GM19438 (cell line): ENCODE results near the gene RASA2.

Experiments
- ATAC-seq: cut with Tn5 transposase; IDR thresholded peaks from one replicate; pipeline ENCODE4 v1.9.1; 2021; ENCODE audit warnings: low read depth; ENCODE audit not compliant: unreplicated experiment

Gene RASA2

GRCh38 chr3:141486746-141487520 is at the start of gene RASA2:
TSS of gene RASA2 (plus strand) at chr3:141487027. CDS start at chr3:141487084, 57 bp downstream.
- peak; percentile 60 for ATAC-seq

- ATAC-seq: no peak
Measured at GRCh38 chr3:141439589-141439988, 47.2 kb upstream of the RASA2 start.

GRCh38 chr3:141440942-141441341 is 45.9 kb upstream of the RASA2 start:
- peak; percentile 10 for ATAC-seq

GRCh38 chr3:141441381-141442364 is 45.2 kb upstream of the RASA2 start:
- ATAC-seq: peak; percentile 88

- ATAC-seq: no peak
Measured at GRCh38 chr3:141442446-141442845, 44.4 kb upstream of the RASA2 start.

- no peak for ATAC-seq
Measured at GRCh38 chr3:141442914-141443313, 43.9 kb upstream of the RASA2 start.

GRCh38 chr3:141444586-141445285 is 42.1 kb upstream of the RASA2 start:
- ATAC-seq: no peak

- no peak for ATAC-seq
Measured at GRCh38 chr3:141445990-141446389, 40.8 kb upstream of the RASA2 start.

GRCh38 chr3:141446737-141447136 is 40.1 kb upstream of the RASA2 start:
- ATAC-seq: no peak

GRCh38 chr3:141447383-141447782 is 39.4 kb upstream of the RASA2 start:
- ATAC-seq: no peak

GRCh38 chr3:141448606-141449220 is 38.1 kb upstream of the RASA2 start:
- no peak for ATAC-seq

- ATAC-seq: no peak
Measured at GRCh38 chr3:141449424-141449823, 37.4 kb upstream of the RASA2 start.

- ATAC-seq: no peak
Measured at GRCh38 chr3:141450727-141451375, 36.0 kb upstream of the RASA2 start.

- ATAC-seq: peak; percentile 80
Measured at GRCh38 chr3:141452045-141452444, 34.8 kb upstream of the RASA2 start.

- ATAC-seq: no peak
Measured at GRCh38 chr3:141452773-141453172, 34.1 kb upstream of the RASA2 start.

- ATAC-seq: no peak
Measured at GRCh38 chr3:141454054-141454453, 32.8 kb upstream of the RASA2 start.

- no peak for ATAC-seq
Measured at GRCh38 chr3:141454906-141455602, 31.8 kb upstream of the RASA2 start.

GRCh38 chr3:141455603-141456300 is 31.1 kb upstream of the RASA2 start:
- no peak for ATAC-seq

- ATAC-seq: no peak
Measured at GRCh38 chr3:141456301-141456625, 30.6 kb upstream of the RASA2 start.
